HEK293 (cell line): ENCODE results near the gene OR2T11.
A peak's percentile ranks its signal among the peaks of the same experiment; 100 is the strongest.

Experiments
- CTCF ChIA-PET: fragments of 350-600 bp; formaldehyde crosslinking; extraction: SDS; loops from one replicate; lab custom pipeline; 2021; ENCODE audit warnings: antibody characterized with exemption; lab: Yijun Ruan, JAX
- POLR2A ChIA-PET: fragments of 300-600 bp; formaldehyde crosslinking; extraction: SDS; loops from one replicate; lab custom pipeline; 2020; ENCODE audit warnings: antibody characterized with exemption, inconsistent platforms; lab: Yijun Ruan, JAX
- H3K27ac ChIP-seq: fragments of 200-500 bp; sonication (Bioruptor generic); 2 replicates; pipeline ENCODE4 v1.5.1; 2014; ENCODE audit warnings: low read depth, low read length, control low read depth, inconsistent platforms; ENCODE audit errors: extremely low read depth
- H3K36me3 ChIP-seq, 2 experiments: fragments of 200-500 bp in 1 of 2; sonication (Bioruptor generic) in 1 of 2; 1 replicate in 1 of 2; 2 replicates in 1 of 2; pipeline ENCODE4 v1.5.1; 2014 to 2017; ENCODE audit warnings: inconsistent platforms in 2 of 2, low read length in 2 of 2; ENCODE audit not compliant: control insufficient read depth in 2 of 2, insufficient read depth in 1 of 2
- H3K4me1 ChIP-seq: fragments of 200-500 bp; sonication (Bioruptor generic); 2 replicates; pipeline ENCODE4 v1.5.1; 2014; ENCODE audit warnings: mild to moderate bottlenecking, low read length, inconsistent platforms; ENCODE audit not compliant: control insufficient read depth, insufficient read depth
- H3K4me3 ChIP-seq: 2 replicates; pipeline ENCODE4 v1.5.1; 2011; ENCODE audit warnings: low read depth, mild to moderate bottlenecking, control low read depth, low read length, moderate library complexity
- H3K9me3 ChIP-seq: fragments of 200-500 bp; sonication (Bioruptor generic); 2 replicates; pipeline ENCODE4 v1.5.1; 2014; ENCODE audit warnings: low read depth, low read length, inconsistent platforms; ENCODE audit not compliant: control insufficient read depth, insufficient read depth
- BCL11A ChIP-seq: fragments of 450-650 bp; formaldehyde crosslinking; IDR thresholded peaks from 2 replicates; pipeline ENCODE4 v1.5.1; 2016; ENCODE audit warnings: low read depth, missing biosample characterization, missing genetic modification characterization
- BCL6B ChIP-seq: fragments of 450-650 bp; formaldehyde crosslinking; IDR thresholded peaks from 2 replicates; pipeline ENCODE4 v1.5.1; 2017; ENCODE audit warnings: missing biosample characterization, missing genetic modification characterization
- FEZF1 ChIP-seq: fragments of 450-650 bp; formaldehyde crosslinking; IDR thresholded peaks from 2 replicates; pipeline ENCODE4 v1.5.1; 2016; ENCODE audit warnings: missing biosample characterization, missing genetic modification characterization
- HIC1 ChIP-seq: fragments of 450-650 bp; formaldehyde crosslinking; IDR thresholded peaks from 2 replicates; pipeline ENCODE4 v1.5.1; 2016; ENCODE audit warnings: missing biosample characterization, missing genetic modification characterization
- HOXD13 ChIP-seq: sonication (generic); formaldehyde crosslinking; IDR thresholded peaks from 2 replicates; pipeline ENCODE4 v1.8.0; 2022; ENCODE audit warnings: missing genetic modification reagents, borderline replicate concordance
- IKZF3 ChIP-seq: fragments of 450-650 bp; IDR thresholded peaks from 2 replicates; pipeline ENCODE4 v1.5.0; 2018; ENCODE audit warnings: missing biosample characterization, mild to moderate bottlenecking, missing genetic modification characterization, moderate library complexity
- ZBTB17 ChIP-seq: fragments of 450-650 bp; formaldehyde crosslinking; IDR thresholded peaks from 2 replicates; pipeline ENCODE4 v1.5.1; 2016; ENCODE audit warnings: missing biosample characterization, missing genetic modification characterization
- ZBTB8A ChIP-seq: fragments of 450-650 bp; formaldehyde crosslinking; IDR thresholded peaks from 2 replicates; pipeline ENCODE4 v1.5.1; 2016; ENCODE audit warnings: missing biosample characterization, missing genetic modification characterization
- ZNF184 ChIP-seq: fragments of 450-650 bp; IDR thresholded peaks from 2 replicates; pipeline ENCODE4 v1.5.1; 2018; ENCODE audit warnings: missing biosample characterization, mild to moderate bottlenecking, missing genetic modification characterization
- ZNF19 ChIP-seq: fragments of 450-650 bp; formaldehyde crosslinking; IDR thresholded peaks from 2 replicates; pipeline ENCODE4; 2016; ENCODE audit warnings: missing biosample characterization, missing genetic modification characterization, low read depth
- ZNF274 ChIP-seq, 2 experiments: fragments of 200-500 bp in 1 of 2; fragments of 450-650 bp in 1 of 2; sonication (Bioruptor generic) in 1 of 2; formaldehyde crosslinking in 1 of 2; IDR thresholded peaks; 2 replicates each; pipeline versions ENCODE4 v1.5.1 to v1.6.1; 2014 to 2016; ENCODE audit warnings: borderline replicate concordance in 1 of 2, inconsistent platforms in 1 of 2, low read length in 1 of 2, missing biosample characterization in 1 of 2, missing genetic modification characterization in 1 of 2
- ZNF292 ChIP-seq: fragments of 450-650 bp; formaldehyde crosslinking; IDR thresholded peaks from 2 replicates; pipeline ENCODE4 v1.5.1; 2016; ENCODE audit warnings: low read depth, missing biosample characterization, missing genetic modification characterization, borderline replicate concordance
- ZNF302 ChIP-seq: fragments of 450-650 bp; formaldehyde crosslinking; IDR thresholded peaks from 2 replicates; pipeline ENCODE4 v1.5.1; 2016; ENCODE audit warnings: missing biosample characterization, missing genetic modification characterization, low read depth
- ZNF311 ChIP-seq: fragments of 450-650 bp; formaldehyde crosslinking; IDR thresholded peaks from 2 replicates; pipeline ENCODE4 v1.5.1; 2017; ENCODE audit warnings: missing biosample characterization, missing genetic modification characterization, borderline replicate concordance
- ZNF555 ChIP-seq: fragments of 450-650 bp; formaldehyde crosslinking; conservative IDR thresholded peaks from 2 replicates; pipeline ENCODE4 v1.5.1; 2017; ENCODE audit warnings: missing biosample characterization, mild to moderate bottlenecking, missing genetic modification characterization, inconsistent platforms
- ZNF571 ChIP-seq: fragments of 450-650 bp; formaldehyde crosslinking; IDR thresholded peaks from 2 replicates; pipeline ENCODE4 v1.5.0; 2017; ENCODE audit warnings: missing biosample characterization, missing genetic modification characterization
- ZNF792 ChIP-seq: fragments of 450-650 bp; formaldehyde crosslinking; IDR thresholded peaks from 2 replicates; pipeline ENCODE4 v1.5.1; 2016; ENCODE audit warnings: missing biosample characterization, missing genetic modification characterization
- ZSCAN4 ChIP-seq: fragments of 450-650 bp; formaldehyde crosslinking; IDR thresholded peaks from 2 replicates; pipeline ENCODE4 v1.5.1; 2017; ENCODE audit warnings: missing biosample characterization, missing genetic modification characterization
- TF ChIP-seq, protein P1 (sequence below): fragments of 450-650 bp; formaldehyde crosslinking; IDR thresholded peaks from 2 replicates; pipeline ENCODE4 v1.5.1; 2016; ENCODE audit warnings: missing biosample characterization, missing genetic modification characterization, low read depth
- TF ChIP-seq, protein P2 (sequence below): fragments of 450-650 bp; IDR thresholded peaks from 2 replicates; pipeline ENCODE4 v1.5.1; 2018; ENCODE audit warnings: missing biosample characterization, missing genetic modification characterization
- TF ChIP-seq, protein P3 (sequence below): fragments of 450-650 bp; formaldehyde crosslinking; IDR thresholded peaks from 2 replicates; pipeline ENCODE4 v1.5.1; 2016; ENCODE audit warnings: missing biosample characterization, missing genetic modification characterization

The OR2T11 gene

GRCh38 chr1:248592655-248593054 is 42.2 kb downstream of the OR2T11 start:
- ChIA-PET POLR2A (no interaction called here), CTCF (no interaction called here)
- H3K36me3 ChIP-seq, result no peaks in the 10 kb centered on the region
- no peak overlapping the region for H3K4me3 ChIP-seq
- H3K9me3 ChIP-seq, result no peaks in the 10 kb centered on the region
- H3K27ac ChIP-seq, result no peak overlapping the region
- H3K4me1 ChIP-seq, result no peaks in the 10 kb centered on the region
- TF ChIP-seq, protein P1, sequence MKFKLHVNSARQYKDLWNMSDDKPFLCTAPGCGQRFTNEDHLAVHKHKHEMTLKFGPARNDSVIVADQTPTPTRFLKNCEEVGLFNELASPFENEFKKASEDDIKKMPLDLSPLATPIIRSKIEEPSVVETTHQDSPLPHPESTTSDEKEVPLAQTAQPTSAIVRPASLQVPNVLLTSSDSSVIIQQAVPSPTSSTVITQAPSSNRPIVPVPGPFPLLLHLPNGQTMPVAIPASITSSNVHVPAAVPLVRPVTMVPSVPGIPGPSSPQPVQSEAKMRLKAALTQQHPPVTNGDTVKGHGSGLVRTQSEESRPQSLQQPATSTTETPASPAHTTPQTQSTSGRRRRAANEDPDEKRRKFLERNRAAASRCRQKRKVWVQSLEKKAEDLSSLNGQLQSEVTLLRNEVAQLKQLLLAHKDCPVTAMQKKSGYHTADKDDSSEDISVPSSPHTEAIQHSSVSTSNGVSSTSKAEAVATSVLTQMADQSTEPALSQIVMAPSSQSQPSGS (tag by site-specific recombination), result 0 out of 2 replicates have a peak, but pooled peaks have one; percentile 6
- no peak for TF ChIP-seq ZBTB17 (tag by site-specific recombination)

DNA sequence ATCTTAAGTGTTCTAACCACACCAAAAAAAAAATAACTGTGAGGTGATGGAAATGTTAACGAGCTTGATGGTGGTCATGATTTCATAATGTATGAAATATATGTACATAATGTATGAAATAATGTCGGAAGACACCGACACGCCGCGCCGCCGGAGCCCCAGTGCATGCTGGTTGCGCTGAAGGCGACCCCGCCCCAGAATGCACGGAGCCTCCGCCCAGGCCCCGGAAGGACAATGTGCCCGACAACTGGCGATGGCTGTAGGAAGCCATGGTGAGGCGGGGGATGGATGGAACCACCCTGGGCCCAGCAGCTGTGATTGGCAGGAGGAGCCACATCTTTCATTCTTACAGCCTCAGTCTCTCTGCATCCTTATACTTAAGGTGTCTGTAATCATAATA is 44.8 kb downstream of the OR2T11 start:
- TF ChIP-seq ZNF792 (tag by site-specific recombination) (no peak), ZBTB8A (tag by site-specific recombination) (no peak), ZNF571 (tag by site-specific recombination) (no peak), ZNF274 (IDR thresholded peaks at IDR 0.05; ENCODE audit: low read length) (no peak), ZNF274 (tag by site-specific recombination; IDR thresholded peaks at IDR 0.05; ENCODE audit: borderline replicate concordance) (no peak), IKZF3 (tag by site-specific recombination) (no peak), HOXD13 (CRISPR knock-in tag) (no peak), BCL6B (tag by site-specific recombination) (no peak), ZNF19 (tag by site-specific recombination) (no peak), FEZF1 (tag by site-specific recombination) (no peak), BCL11A (no peak), HIC1 (tag by site-specific recombination) (no peak), ZNF292 (tag by site-specific recombination) (no peak), ZNF184 (tag by site-specific recombination) (no peak)
- Histone ChIP-seq H3K27ac (no peak overlapping the region), H3K4me1 (no peaks in the 10 kb centered on the region), H3K9me3 (no peaks in the 10 kb centered on the region), H3K36me3 (no peaks in the 10 kb centered on the region), H3K4me3 (no peak overlapping the region)
- CTCF ChIA-PET, result no interaction called here
- POLR2A ChIA-PET, result no interaction called here

GRCh38 chr1:248589334-248589733 is 45.6 kb downstream of the OR2T11 start:
- Histone ChIP-seq H3K9me3 (no peaks in the 10 kb centered on the region), H3K4me1 (no peaks in the 10 kb centered on the region), H3K27ac (no peak overlapping the region), H3K4me3 (no peak overlapping the region), H3K36me3 (no peaks in the 10 kb centered on the region)
- ChIA-PET CTCF (no interaction called here), POLR2A (no interaction called here)
- TF ChIP-seq, protein P2, sequence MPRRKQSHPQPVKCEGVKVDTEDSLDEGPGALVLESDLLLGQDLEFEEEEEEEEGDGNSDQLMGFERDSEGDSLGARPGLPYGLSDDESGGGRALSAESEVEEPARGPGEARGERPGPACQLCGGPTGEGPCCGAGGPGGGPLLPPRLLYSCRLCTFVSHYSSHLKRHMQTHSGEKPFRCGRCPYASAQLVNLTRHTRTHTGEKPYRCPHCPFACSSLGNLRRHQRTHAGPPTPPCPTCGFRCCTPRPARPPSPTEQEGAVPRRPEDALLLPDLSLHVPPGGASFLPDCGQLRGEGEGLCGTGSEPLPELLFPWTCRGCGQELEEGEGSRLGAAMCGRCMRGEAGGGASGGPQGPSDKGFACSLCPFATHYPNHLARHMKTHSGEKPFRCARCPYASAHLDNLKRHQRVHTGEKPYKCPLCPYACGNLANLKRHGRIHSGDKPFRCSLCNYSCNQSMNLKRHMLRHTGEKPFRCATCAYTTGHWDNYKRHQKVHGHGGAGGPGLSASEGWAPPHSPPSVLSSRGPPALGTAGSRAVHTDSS (tag by site-specific recombination), result no peak
- TF ChIP-seq, protein P1 (tag by site-specific recombination), result no peak
- TF ChIP-seq ZNF311 (tag by site-specific recombination), result no peak
- no peak for TF ChIP-seq ZBTB8A (tag by site-specific recombination)
- no peak for TF ChIP-seq FEZF1 (tag by site-specific recombination)
- TF ChIP-seq ZNF555 (tag by site-specific recombination), result no peak
- no peak for TF ChIP-seq ZSCAN4
- no peak for TF ChIP-seq ZNF302
- TF ChIP-seq, protein P3, sequence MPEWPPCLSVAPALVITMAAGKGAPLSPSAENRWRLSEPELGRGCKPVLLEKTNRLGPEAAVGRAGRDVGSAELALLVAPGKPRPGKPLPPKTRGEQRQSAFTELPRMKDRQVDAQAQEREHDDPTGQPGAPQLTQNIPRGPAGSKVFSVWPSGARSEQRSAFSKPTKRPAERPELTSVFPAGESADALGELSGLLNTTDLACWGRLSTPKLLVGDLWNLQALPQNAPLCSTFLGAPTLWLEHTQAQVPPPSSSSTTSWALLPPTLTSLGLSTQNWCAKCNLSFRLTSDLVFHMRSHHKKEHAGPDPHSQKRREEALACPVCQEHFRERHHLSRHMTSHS (tag by site-specific recombination), result no peak
